Measurements from ENCODE around the gene CD247. TPM values are rescaled to one million over a fixed set of nuclear protein-coding genes. Genes with fewer than 3 reads are reported as not detected.
A peak's percentile ranks its signal among the peaks of the same experiment; 100 is the strongest.

The CD247 gene
- total RNA-seq (10 to 100 TPM; 15.8 to 67.1 (median 37.7) TPM), polyA plus RNA-seq (10 to 100 TPM; 16.0 to 17.8 (median 16.3) TPM)
- long read RNA-seq, donor 1, partial matches to known transcripts = 0 of 1 reads
- long read RNA-seq, donor 1, other reads (novel, unspliced or antisense) = 0 of 1 reads
- long read RNA-seq, donor 2, partial matches to known transcripts = 0 of 3 reads
- long read RNA-seq, donor 2, other reads (novel, unspliced or antisense) = 0 of 3 reads

GRCh38 chr1:167518331-167518700 is at the start of gene CD247:
Gene CD247 (minus strand): TSS chr1:167518529. CDS start chr1:167518465, 64 bp downstream.
- 60 to 70% (median 63%) methylated on average over 14 of the region's 14 CpGs for WGBS, 5 donors
- peak; percentile 36 to 76 (median 49) for TF ChIP-seq POLR2AphosphoS5 (IDR thresholded peaks at IDR 0.05)
- no peak for TF ChIP-seq POLR2A (IDR thresholded peaks at IDR 0.05)
- TF ChIP-seq CTCF (IDR thresholded peaks at IDR 0.05 in 8 of 11, conservative IDR thresholded peaks at IDR 0.05 in 3 of 11) = peak in 5 of 11 experiments; percentile 21 to 39 (median 24)
- peak within 1 kb of the TSS; percentile 17 to 69 (median 36) for H3K4me3 ChIP-seq

GRCh38 chr1:167567663-167568062 is 49.3 kb upstream of the CD247 start:
- TF ChIP-seq POLR2AphosphoS5 (IDR thresholded peaks at IDR 0.05) (no peak), CTCF (IDR thresholded peaks at IDR 0.05 in 8 of 11, conservative IDR thresholded peaks at IDR 0.05 in 3 of 11) (no peak)
- intact Hi-C loops (cut with DNase I; ENCODE audit: low total_unique reads) = no loop called here
- H3K36me3 ChIP-seq = no peaks in the 10 kb centered on the region
- H3K27ac ChIP-seq = no peak overlapping the region
- no peaks in the 10 kb centered on the region for H3K27me3 ChIP-seq (replicated peaks in 1 of 7)
- DNase-seq = no peak
- 76 to 83% (median 79%) methylated on average over 5 of the region's 5 CpGs for WGBS, 5 donors
- peaks cover 0 to 46% (median 14%) of the 10 kb centered on the region in 6 donors for H3K4me1 ChIP-seq
- H3K9me3 ChIP-seq = peaks cover 0 to 4% (median 0%) of the 10 kb centered on the region in 8 donors
- H3K4me3 ChIP-seq = no peak overlapping the region

More at GRCh38 chr1:167518331-167518700, at the start of gene CD247:
- Histone ChIP-seq H3K36me3 (no peaks in the 10 kb centered on the region), H3K27ac (peak within 1 kb of the TSS; percentile 57 to 89 (median 78)), H3K27me3 (replicated peaks in 1 of 7) (no peaks in the 10 kb centered on the region), H3K4me1 (peaks cover 0 to 23% (median 0%) of the 10 kb centered on the region in 6 donors), H3K9me3 (no peaks in the 10 kb centered on the region)
- intact Hi-C loops (cut with DNase I; ENCODE audit: low total_unique reads) = no loop called here
- DNase-seq = peak; percentile 80

- H3K36me3 ChIP-seq = no peaks in the 10 kb centered on the region
- H3K9me3 ChIP-seq = peaks cover 0 to 4% (median 0%) of the 10 kb centered on the region in 8 donors
- DNase-seq = no peak
- H3K4me1 ChIP-seq = peaks cover 0 to 46% (median 14%) of the 10 kb centered on the region in 6 donors
- no peak overlapping the region for H3K4me3 ChIP-seq
- no peaks in the 10 kb centered on the region for H3K27me3 ChIP-seq (replicated peaks in 1 of 7)
- TF ChIP-seq POLR2A (IDR thresholded peaks at IDR 0.05) (no peak), POLR2AphosphoS5 (IDR thresholded peaks at IDR 0.05) (no peak), CTCF (IDR thresholded peaks at IDR 0.05 in 8 of 11, conservative IDR thresholded peaks at IDR 0.05 in 3 of 11) (no peak)
- H3K27ac ChIP-seq = peak overlapping the region in 1 of 8 donors; percentile 10
- WGBS, 5 donors = 34 to 57% (median 45%) methylated on average over 3 of the region's 3 CpGs
- intact Hi-C loops (cut with DNase I; ENCODE audit: low total_unique reads) = no loop called here
These were observed 48.4 kb upstream of the CD247 start for GRCh38 chr1:167566766-167567165.

GRCh38 chr1:167565922-167566321 is 47.6 kb upstream of the CD247 start:
- Histone ChIP-seq H3K4me3 (no peak overlapping the region), H3K9me3 (peaks cover 0 to 4% (median 0%) of the 10 kb centered on the region in 8 donors), H3K36me3 (no peaks in the 10 kb centered on the region), H3K27ac (no peak overlapping the region), H3K4me1 (peaks cover 0 to 46% (median 14%) of the 10 kb centered on the region in 6 donors), H3K27me3 (replicated peaks in 1 of 7) (no peaks in the 10 kb centered on the region)
- intact Hi-C loops (cut with DNase I; ENCODE audit: low total_unique reads) = no loop called here
- 77 to 81% (median 79%) methylated on average over 5 of the region's 5 CpGs for WGBS, 5 donors
- TF ChIP-seq POLR2A (IDR thresholded peaks at IDR 0.05) (no peak), CTCF (IDR thresholded peaks at IDR 0.05 in 8 of 11, conservative IDR thresholded peaks at IDR 0.05 in 3 of 11) (no peak), POLR2AphosphoS5 (IDR thresholded peaks at IDR 0.05) (no peak)
- DNase-seq = no peak
